MCF 10A (cell line): ENCODE data around the gene BPIFB3. TPM values are rescaled to one million over a fixed set of nuclear protein-coding genes. Genes with fewer than 3 reads are reported as not detected.

Experiments used
- BruUV-seq: library from RNA; stranded (reverse); fragments of 400-500 nt; replicated peaks from 2 replicates; lab custom pipeline; 2021; lab: Mats Ljungman, UMichigan
- CTCF ChIA-PET: fragments of 300-600 bp; sonication (Branson Sonifier 250); formaldehyde crosslinking; extraction: SDS; loops from one replicate; lab custom pipeline; 2021; ENCODE audit warnings: antibody characterized with exemption, inconsistent platforms; lab: Yijun Ruan, JAX
- POLR2A ChIA-PET: fragments of 300-600, 350-650 bp; sonication (Branson Sonifier 250); formaldehyde crosslinking; extraction: SDS; loops from one replicate; lab custom pipeline; 2020; ENCODE audit warnings: antibody characterized with exemption, inconsistent platforms; lab: Yijun Ruan, JAX
- DNase-seq: peaks from one replicate; pipeline ENCODE4 v3.0.0-alpha.2; 2018; ENCODE audit not compliant: unreplicated experiment
- H3K27ac Mint-ChIP-seq: one replicate; pipeline ENCODE4 v1.8.0; 2022; ENCODE audit warnings: mild to moderate bottlenecking, low read depth, mixed read lengths; ENCODE audit not compliant: unreplicated experiment
- H3K27me3 Mint-ChIP-seq: one replicate; pipeline ENCODE4 v1.8.0; 2022; ENCODE audit warnings: mixed read lengths; ENCODE audit not compliant: insufficient read depth, unreplicated experiment
- H3K36me3 Mint-ChIP-seq: one replicate; pipeline ENCODE4 v1.8.0; 2022; ENCODE audit warnings: mild to moderate bottlenecking, moderate library complexity, mixed read lengths; ENCODE audit not compliant: insufficient read depth, unreplicated experiment
- H3K4me1 Mint-ChIP-seq: one replicate; pipeline ENCODE4 v1.8.0; 2022; ENCODE audit warnings: mixed read lengths; ENCODE audit not compliant: insufficient read depth, unreplicated experiment
- H3K4me3 Mint-ChIP-seq: one replicate; pipeline ENCODE4 v1.8.0; 2022; ENCODE audit warnings: mild to moderate bottlenecking, moderate library complexity, mixed read lengths; ENCODE audit not compliant: unreplicated experiment
- H3K9me3 Mint-ChIP-seq: one replicate; pipeline ENCODE4 v1.8.0; 2022; ENCODE audit warnings: mixed read lengths; ENCODE audit not compliant: unreplicated experiment
- intact Hi-C: fragments of 100-400 bp; cut with micrococcal nuclease; formaldehyde crosslinking; loops from 2 replicates; pipeline ENCODE4 v1.14.1; 2022
- total RNA-seq: library from RNA; stranded (reverse); gene quantifications from 2 replicates; pipeline ENCODE4 v1.2.3, GENCODE V29; 2022
- TF ChIP-seq, protein P1 (sequence below): fragments of 200-600 bp; IDR thresholded peaks from one replicate; pipeline ENCODE4 v1.8.0; 2022; ENCODE audit warnings: antibody characterized with exemption, mild to moderate bottlenecking; ENCODE audit not compliant: unreplicated experiment

Gene BPIFB3
- total RNA-seq, 1 experiment from 2014 or later = not detected

- TF ChIP-seq, protein P1, sequence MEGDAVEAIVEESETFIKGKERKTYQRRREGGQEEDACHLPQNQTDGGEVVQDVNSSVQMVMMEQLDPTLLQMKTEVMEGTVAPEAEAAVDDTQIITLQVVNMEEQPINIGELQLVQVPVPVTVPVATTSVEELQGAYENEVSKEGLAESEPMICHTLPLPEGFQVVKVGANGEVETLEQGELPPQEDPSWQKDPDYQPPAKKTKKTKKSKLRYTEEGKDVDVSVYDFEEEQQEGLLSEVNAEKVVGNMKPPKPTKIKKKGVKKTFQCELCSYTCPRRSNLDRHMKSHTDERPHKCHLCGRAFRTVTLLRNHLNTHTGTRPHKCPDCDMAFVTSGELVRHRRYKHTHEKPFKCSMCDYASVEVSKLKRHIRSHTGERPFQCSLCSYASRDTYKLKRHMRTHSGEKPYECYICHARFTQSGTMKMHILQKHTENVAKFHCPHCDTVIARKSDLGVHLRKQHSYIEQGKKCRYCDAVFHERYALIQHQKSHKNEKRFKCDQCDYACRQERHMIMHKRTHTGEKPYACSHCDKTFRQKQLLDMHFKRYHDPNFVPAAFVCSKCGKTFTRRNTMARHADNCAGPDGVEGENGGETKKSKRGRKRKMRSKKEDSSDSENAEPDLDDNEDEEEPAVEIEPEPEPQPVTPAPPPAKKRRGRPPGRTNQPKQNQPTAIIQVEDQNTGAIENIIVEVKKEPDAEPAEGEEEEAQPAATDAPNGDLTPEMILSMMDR = no peak
- intact Hi-C loops = no loop called here
- ChIA-PET POLR2A (no interaction called here), CTCF (no interaction called here)
- Mint-ChIP-seq H3K36me3 (no peaks in the 10 kb centered on the region), H3K4me3 (no peak overlapping the region), H3K27ac (no peak overlapping the region), H3K9me3 (no peaks in the 10 kb centered on the region), H3K27me3 (peaks cover 49% of the 10 kb centered on the region), H3K4me1 (no peaks in the 10 kb centered on the region)
- no peak for DNase-seq
- BruUV-seq = no TSS peak
These were observed 678 bp downstream of the BPIFB3 start for GRCh38 chr20:33054381-33054780.

GRCh38 chr20:33054791-33055190 is 1.1 kb downstream of the BPIFB3 start:
- intact Hi-C loops = no loop called here
- POLR2A ChIA-PET = no interaction called here
- no peaks in the 10 kb centered on the region for H3K36me3 Mint-ChIP-seq
- TF ChIP-seq, protein P1 = no peak
- H3K4me1 Mint-ChIP-seq = no peaks in the 10 kb centered on the region
- H3K4me3 Mint-ChIP-seq = no peak overlapping the region
- H3K27me3 Mint-ChIP-seq = peaks cover 49% of the 10 kb centered on the region
- CTCF ChIA-PET = interaction anchor here (0.7 kb wide), 1 partner anchor 328 kb away, joined by 3 read pairs; no protein-coding TSS in a partner anchor
- BruUV-seq = no TSS peak
- H3K27ac Mint-ChIP-seq = no peak overlapping the region
- no peak for DNase-seq
- H3K9me3 Mint-ChIP-seq = no peaks in the 10 kb centered on the region

GRCh38 chr20:33059136-33059535 is 5.4 kb downstream of the BPIFB3 start:
- CTCF ChIA-PET = interaction anchor here (1.1 kb wide), 1 partner anchor 16 kb away, joined by 3 read pairs; no protein-coding TSS in a partner anchor
- intact Hi-C loops = no loop called here
- no peak overlapping the region for H3K4me3 Mint-ChIP-seq
- no peaks in the 10 kb centered on the region for H3K36me3 Mint-ChIP-seq
- H3K27ac Mint-ChIP-seq = no peak overlapping the region
- POLR2A ChIA-PET = interaction anchor here (0.6 kb wide), 1 partner anchor 185 kb away, joined by 3 read pairs; no protein-coding TSS in a partner anchor
- BruUV-seq = no TSS peak
- peaks cover 46% of the 10 kb centered on the region for H3K27me3 Mint-ChIP-seq
- DNase-seq = no peak
- TF ChIP-seq, protein P1 = no peak
- no peaks in the 10 kb centered on the region for H3K9me3 Mint-ChIP-seq
- H3K4me1 Mint-ChIP-seq = no peaks in the 10 kb centered on the region

DNA sequence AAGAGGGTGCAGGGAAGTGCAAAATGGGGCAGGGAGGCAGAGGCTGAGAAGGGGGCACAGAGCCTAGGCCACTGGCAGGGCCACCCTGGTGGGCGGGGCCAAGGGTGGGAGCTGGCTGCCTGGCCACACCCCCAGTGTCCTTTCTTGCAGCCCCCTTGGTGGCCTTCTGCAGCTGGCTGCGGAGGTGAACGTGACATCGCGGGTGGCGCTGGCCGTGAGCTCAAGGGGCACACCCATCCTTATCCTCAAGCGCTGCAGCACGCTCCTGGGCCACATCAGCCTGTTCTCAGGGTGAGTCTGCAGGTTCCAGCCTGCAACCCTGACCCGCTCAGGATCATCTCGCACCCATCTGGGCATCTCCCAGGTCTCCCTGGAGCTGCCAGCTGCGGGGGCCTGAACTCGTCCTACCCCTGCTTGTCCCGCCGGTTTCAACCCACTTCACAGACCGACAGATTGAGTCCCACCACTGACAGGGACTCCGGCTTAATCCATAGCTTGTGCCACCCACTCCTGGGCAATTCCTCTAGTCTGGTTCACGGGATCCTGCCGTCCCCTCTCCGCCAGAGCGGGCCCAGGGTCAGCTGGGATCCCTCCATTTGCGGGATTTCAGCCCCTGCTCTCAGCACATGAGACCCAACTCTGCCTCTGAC is 6.2 kb downstream of the BPIFB3 start:
- H3K36me3 Mint-ChIP-seq = no peaks in the 10 kb centered on the region
- H3K9me3 Mint-ChIP-seq = no peaks in the 10 kb centered on the region
- TF ChIP-seq, protein P1 = no peak
- DNase-seq = no peak
- no peak overlapping the region for H3K27ac Mint-ChIP-seq
- no peak overlapping the region for H3K4me3 Mint-ChIP-seq
- POLR2A ChIA-PET = interaction anchor here (0.7 kb wide), 1 partner anchor 72 kb away, joined by 3 read pairs; no protein-coding TSS in a partner anchor
- H3K27me3 Mint-ChIP-seq = peaks cover 39% of the 10 kb centered on the region
- CTCF ChIA-PET = interaction anchor here (0.6 kb wide), 1 partner anchor 21 kb away, joined by 3 read pairs; no protein-coding TSS in a partner anchor
- no peaks in the 10 kb centered on the region for H3K4me1 Mint-ChIP-seq
- intact Hi-C loops = no loop called here
- no TSS peak for BruUV-seq
